ENCODE results near the gene CEP41.

GRCh38 chr7:130397758-130398073, 43.1 kb downstream of the CEP41 start:
- no peak for TF ChIP-seq CTCF (optimal IDR thresholded peaks at IDR 0.05 in 1 of 3, IDR thresholded peaks at IDR 0.05 in 1 of 3, conservative IDR thresholded peaks at IDR 0.05 in 1 of 3; ENCODE audit: extremely low read depth in 1 of 3, insufficient read depth in 2 of 3, low read length in 3 of 3)
- no peak for TF ChIP-seq EZH2 (IDR thresholded peaks at IDR 0.05; ENCODE audit: low read length)
